HT1080 (cell line): ENCODE data around the gene METTL3. TPM values are rescaled to one million over a fixed set of nuclear protein-coding genes. Genes with fewer than 3 reads are reported as not detected.

ENCODE experiments used
- DNase-seq: peaks from one replicate; pipeline ENCODE4 v3.0.0-alpha.2; 2015; ENCODE audit warnings: low read depth
- total RNA-seq: library from RNA; depleted of rRNA; stranded (reverse); fragments of >200 nt; shearing (Covaris generic); gene quantifications from 2 replicates; pipeline ENCODE4 v1.2.3, GENCODE V29; 2014

METTL3 gene
- total RNA-seq, 1 experiment from 2014 or later: 96.6 TPM

DNA sequence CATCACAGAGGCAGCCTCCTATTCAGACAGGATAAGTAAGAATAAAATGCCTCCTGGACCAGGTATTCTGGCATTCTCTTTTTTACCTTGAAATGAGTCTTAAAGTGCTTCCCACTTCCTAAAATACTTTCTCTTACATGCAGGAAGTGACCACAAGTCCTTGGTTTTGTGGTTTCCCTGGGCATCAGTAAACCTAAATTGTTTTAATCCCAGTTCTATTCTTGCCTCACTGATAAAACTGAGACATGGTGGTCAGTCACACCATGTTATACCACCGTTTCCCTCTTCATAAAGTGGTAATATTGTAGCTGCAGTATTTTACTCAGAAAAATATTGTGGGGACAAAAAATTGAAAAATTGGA, 16.2 kb upstream of the METTL3 start:
- DNase-seq: no peak

DNA sequence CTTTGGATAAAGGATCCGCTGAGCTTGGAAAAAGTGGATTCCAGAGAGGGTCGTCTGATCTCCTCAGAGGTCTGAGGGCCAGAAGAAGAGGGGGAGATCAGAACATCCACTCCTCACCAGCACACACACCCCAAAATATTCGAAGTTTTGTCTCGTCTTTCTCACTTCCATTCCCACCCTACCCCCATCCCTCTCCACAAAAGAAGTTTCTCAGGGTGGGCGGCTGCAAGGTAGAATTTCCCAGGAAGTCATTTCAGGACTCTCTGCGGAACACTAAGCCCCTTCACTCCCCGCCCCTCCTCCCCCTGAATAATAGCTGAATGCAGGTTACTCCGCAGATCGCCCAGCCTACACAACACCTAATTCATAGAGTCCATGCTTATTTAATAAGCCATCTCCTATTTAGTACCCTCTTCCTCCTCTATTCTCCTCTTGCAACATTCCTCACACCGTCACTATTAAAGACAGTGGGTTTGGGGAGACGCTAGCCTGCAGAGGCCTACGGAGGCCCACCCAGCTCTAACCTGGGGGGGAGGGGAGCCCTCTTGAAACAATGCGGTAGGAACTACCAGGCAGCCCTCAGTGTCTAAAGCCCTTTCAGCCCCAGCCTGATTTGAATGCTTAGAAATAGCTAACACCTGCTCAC, 15.7 kb upstream of the METTL3 start:
- DNase-seq: no peak

DNA sequence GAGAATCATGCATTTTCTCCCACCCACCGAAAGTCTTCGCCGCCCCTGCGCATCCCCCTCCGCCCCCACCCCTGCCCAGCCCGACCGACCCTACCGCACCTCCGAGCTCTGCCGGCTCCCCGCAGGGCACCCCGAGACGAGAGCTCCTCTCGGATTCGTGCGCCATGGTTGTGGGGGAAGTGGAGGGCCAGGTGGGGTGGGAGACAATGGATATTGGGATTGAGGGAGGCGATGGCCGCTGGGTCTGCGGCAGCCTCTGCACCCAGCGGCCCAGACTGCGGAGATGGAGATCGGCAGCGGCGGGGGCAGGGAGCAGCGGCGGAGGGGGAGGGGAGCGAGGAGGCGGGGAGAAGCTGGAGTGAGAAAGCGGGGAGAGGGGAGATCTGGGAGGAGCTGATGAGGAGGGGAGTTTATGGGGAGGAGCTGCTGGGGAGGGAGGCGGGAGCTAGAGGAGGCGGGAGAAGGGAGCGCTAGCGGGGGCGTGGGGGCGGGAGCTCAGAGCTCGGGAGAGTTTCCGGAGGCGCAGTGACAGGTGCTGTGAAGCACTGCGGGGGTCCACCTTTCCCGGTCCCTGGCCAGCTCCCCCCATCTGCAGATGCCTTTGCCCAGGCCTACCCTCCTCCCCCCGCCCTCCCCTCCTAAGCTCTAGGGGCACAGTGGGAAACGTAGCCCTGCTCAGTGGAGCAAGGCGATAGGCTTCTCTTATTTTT, 15.0 kb upstream of the METTL3 start, which contains the start of gene SALL2:
SALL2 (minus strand) TSS at position 385 of the 710 bp plus-strand sequence; CDS start at position 166, 219 bp downstream.
- no peak for DNase-seq

DNA sequence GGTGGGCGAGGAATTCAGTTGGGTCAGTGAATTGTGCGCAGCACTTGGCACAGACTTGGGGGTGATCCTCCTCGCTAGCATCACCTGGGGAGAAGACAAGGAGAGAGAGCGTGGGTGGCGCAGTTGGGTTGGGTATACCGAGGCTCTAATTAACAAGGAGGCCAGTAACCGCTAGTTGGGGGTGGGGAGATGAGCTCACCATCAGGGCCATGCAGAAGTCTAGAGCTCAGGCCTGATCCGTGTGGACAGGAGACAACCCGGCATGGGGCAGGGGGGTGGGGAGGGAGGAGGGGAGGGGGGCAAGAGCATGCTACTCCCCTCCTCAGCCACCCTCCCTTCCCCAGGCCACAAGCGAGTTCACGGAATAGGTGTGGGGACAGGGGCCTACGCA, 14.4 kb upstream of the METTL3 start:
- no peak for DNase-seq

DNA sequence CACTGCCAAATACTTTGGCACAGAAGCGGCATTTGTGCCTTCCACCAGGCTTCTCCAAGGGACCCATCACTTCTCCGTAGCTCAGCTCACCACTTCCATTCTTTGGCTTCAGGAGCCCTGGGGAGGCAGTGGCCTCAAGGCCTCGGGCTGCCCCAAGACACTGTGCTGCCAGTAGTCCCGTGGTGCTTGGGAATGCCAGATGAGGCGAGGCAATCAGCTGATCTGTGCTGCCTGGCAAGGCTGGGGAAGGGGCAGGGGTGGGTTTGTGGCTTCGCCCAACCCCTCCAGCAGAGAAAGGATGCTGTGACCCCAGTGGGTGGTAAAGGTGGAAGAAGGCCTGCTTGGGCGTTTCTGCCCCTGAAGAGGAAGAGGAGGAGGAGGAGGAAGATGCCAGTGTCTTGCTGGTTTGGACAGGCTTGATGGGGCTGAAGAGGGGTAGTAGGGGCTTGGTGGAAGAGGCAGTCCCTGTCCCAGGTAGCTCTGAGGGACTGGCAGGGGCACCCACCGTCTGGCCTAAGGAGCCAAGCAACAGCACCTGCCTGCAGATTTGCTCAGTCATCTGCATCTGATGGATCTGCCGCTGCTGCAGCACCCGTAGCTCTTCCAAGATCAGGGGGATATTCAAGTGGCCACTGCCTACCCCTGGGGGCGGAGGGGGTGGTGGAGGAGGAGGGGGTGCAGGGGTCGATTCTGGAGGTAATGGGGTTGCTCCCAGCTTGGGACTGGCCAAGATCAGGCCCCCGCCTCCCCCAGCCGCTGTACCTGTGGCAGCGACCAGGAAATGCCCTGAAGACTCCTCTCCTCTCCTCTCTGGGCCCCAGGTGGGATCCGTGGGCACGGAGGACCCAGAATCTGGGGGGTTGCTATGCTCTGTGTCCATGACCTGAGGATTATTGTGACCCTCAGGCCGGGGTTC, 13.7 kb upstream of the METTL3 start:
- no peak for DNase-seq

DNA sequence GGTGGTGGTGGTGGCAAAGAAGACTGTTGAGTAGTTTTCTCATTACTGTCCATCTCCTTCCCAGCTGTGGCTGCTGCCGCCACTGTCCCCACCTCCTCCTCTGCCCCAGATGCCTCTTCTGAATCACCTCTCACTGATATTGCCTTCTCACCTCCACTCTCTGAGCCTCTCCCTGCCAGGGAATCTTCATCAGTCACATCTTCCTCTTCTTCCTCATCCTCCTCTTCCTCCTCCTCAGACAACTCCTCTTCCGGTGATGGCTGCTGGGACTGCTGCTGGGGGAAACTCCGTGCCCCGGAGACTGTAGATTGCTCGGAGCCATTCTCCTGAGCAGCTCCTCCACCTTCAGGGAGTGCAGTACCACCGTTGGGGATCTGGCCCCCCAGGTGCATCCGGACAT, 12.1 kb upstream of the METTL3 start:
- DNase-seq: no peak

DNA sequence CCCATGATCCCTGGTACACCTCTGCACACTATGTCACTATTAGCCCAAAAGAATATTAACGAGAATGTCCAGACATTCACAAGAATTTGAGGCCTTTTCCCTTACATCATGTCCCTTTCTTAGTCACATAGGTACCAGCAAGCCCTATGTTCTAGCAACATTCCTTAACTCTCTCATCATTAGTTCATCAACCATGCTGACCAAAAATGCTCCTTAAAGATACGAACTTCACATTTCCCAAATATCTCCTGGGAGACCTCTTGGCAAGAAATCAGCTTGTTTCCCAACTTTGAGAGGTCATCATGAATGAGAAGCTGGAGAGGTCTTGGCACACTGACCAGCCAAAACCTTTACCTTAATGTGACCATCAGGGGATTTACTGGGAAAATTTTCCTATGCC, 10.4 kb upstream of the METTL3 start:
- DNase-seq: no peak

DNA sequence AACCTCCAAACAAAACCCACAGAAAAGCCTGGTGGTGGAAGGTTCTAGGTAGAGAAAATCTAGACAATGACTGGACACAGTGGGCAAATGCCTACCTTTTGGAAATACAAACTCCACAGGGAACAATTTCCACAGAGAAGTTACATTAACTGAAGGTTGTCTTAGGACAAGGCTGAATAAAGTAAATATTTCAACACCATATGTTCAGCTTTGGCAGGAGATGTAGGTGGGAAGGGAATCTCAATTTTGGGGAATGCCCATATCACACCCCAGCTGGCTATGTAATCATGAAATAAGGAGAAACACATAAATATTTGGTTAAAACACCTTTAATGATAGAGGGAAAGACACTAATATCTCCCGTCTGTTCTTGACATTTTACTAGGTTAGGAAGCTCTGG, 9.6 kb upstream of the METTL3 start:
- no peak for DNase-seq

DNA sequence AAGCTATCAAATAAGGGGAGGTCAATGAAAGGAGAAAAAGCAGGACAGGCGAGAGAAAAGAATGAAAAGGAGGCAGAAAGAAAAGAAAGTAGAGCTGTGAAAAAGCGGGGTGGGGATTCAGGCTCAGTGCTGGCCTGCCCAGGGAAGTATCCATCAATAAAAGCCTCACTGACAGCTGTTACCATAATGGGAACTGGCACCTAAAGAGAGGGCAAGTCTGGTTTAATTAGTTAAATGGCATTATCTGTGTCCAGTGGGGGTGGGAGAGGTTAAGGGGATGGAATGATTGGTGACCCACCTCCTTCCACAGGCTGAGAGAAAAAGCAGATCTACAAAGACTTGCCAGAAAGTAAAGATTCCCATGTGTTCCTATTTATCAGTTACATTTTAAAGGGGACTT, 7.6 kb upstream of the METTL3 start:
- no peak for DNase-seq

DNA sequence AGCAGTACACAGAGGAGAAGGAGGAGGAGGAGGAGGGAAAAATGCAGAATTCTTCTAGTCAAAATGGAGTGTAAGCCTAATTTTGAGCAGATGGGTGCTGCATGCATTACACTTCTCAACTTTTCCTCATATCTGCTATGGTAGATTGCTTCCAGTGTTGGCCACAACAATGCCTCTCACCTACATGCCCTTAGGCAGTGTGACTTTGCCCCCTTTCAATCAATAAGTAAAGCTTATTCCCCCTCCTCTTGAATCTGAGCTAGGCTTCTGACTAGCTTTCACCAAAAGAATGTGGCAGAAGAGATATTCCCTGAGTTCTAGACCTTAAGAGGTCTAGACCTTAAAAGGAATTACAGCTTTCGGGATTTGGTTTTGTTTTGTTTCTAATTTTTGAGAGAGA, 3.2 kb upstream of the METTL3 start:
- no peak for DNase-seq

DNA sequence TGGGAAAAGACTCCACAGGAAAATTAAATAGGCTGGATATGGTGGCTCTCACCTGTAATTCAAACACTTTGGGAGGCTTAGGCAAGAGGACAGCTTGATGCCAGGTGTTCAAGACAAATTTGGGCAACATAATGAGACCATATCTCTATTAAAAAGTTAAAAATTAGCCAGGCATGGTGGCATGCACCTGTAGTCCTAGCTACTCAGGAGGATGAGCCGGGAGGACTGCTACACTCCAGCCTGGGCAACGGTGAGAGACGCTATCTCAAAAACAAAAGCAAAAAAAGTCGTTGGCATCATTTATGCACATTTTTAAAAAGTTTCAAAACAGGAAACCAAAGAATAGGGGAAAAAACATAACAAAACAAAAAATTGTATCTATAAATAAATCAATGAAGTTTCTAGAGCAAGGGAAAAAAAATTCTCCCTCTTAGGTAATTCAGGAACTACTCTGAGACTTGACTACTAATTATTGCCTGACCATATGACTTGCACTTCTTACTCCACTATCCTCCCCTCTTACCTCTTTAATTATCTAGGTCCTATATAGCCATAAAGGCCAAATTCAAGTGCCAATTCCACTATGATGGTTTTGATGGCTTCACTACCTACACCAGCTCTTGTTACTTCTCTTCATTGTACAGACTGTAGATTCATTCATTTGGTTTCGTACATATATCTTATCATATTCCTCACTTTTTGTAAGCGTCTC, 1.6 kb downstream of the METTL3 start:
- DNase-seq: no peak

DNA sequence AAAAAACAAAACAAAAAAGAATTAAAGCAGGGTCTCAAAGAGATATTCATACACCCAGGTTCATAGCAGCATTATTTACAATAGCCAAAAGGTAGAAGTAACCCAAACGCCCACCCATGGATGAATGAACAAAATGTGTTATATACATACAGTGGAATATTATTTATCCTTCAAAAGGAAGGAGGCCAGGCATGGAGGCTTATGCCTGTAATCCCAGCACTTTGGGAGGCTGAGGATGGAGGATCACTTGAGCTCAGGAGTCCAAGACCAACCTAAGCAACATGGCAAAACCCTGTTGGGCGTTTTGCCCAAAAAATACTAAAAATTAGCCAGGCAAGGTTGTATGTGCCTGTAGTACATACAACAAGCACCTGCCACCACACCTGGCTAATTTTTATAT, 4.6 kb downstream of the METTL3 start:
- no peak for DNase-seq

DNA sequence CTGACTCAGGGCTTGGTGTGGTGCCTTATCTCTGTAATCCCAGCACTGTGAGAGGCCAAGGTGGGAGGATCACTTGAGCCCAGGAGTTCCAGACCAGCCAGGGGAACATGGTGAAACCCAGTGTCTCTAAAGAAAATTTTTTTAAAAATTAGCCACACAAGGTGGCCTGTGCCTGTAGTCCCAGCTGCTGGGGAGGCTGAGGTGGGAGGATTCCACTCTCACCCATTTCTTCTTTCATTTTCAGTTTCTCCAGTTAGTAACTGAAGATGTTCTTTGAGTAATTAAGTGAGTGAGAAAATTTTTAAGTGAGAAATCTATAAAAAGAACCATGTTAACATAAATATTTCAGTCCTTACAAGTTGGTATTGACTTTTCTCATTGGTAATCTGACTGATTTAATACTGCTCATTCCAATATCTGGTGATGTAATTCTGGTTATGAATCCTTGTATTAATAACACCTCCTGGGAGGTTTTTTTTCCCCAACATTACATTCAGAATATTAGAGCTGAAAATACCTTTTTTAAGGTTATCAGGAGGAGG, 6.1 kb downstream of the METTL3 start:
- DNase-seq: no peak

DNA sequence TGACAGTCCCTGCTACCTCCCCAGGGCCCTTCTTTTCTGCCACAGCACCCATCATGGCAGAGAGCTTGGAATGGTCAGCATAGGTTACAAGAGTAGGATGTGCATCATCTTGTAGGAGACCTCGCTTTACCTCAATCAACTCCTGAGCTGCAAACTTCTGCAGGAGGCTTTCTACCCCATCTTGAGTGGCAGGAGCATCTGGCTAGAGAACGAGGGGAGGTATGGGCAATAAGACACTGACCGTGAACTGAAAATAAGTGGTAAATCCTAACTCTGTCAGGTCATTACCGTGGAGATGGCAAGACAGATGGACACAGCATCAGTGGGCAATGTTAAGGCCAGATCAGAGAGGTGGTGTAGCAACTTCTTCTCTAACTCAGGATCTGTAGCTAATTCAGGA, 7.8 kb downstream of the METTL3 start:
- no peak for DNase-seq

DNA sequence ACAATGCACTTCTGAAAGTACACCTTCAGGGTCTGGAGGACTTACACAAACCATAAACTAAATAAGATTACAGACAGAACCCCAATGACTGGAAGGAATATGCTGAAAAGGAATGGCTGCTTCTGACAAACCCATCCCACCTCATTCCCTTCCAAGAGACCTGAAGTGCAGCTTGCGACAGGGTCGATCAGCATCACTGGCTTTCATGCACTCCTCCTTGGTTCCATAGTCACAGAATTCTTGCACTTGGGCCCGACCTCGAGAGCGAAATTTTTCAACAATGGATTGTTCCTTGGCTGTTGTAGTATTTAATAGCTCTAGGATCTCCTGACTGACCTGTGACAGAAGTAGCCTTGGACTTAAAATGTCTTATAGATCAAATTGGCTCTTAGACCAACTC, 9.6 kb downstream of the METTL3 start:
- no peak for DNase-seq

DNA sequence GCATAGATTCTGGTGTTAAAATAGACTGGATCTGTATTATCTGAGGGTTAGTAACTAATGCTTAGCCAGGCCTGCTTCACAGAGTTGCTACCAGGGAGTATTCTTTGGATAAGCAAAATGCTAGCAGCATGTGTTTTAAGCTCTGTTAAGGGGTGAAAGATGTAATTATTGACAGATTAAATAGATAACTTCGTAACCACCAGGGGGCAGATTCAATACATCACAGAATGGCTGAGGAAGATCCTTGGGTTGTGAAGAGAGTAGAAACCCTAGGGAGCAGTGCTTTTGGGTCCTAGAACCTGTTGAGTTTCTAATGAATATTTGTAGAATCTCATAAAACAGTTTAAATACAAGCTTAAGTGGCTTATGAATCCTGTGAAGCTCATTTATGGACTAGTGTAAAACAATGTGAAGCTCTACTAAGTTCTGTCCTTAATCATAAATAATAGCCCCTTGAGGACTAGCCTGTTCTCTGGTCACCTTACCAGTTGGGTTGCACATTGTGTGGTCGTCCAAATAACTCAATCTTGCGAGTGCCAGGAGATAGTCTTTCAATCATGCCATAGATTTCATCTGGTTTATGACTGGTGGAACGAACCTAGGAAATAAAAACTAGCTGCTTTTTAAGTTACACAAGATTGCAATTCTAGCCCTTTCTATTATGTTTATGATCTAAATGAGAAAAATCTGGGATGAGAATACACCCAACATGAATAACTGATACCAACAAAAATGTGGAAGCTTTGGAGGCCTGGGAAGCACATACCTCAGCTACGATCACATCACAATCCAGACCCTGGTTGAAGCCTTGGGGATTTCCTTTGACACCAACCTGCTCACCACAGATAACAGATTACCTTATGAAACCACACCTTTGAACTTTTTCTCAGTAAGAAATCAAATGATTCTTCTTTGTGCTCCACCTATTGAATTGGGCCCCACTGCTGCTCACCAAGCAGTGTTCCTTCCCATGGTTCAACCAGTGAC, 12.3 kb downstream of the METTL3 start:
- DNase-seq: peak; percentile 26

DNA sequence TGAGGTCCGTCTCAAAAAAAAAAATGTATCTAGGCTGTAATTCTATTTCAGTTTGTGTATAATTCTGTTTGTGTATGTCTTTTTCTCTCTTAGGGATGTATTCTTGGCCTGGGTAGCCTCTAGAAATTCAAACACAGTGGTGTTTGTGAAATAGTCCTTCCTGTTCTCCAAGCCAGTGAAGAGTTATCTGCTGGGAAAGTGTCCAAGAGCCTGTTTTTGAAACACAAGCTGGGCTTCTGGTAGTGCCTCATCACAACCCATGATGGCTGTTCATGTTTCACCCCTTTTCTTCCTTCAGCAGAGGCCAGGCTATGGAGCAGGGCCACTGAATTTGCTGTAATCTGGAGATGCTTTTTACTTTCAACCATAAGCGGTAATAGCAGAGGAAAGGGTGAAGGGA, 14.7 kb downstream of the METTL3 start:
- DNase-seq: no peak

DNA sequence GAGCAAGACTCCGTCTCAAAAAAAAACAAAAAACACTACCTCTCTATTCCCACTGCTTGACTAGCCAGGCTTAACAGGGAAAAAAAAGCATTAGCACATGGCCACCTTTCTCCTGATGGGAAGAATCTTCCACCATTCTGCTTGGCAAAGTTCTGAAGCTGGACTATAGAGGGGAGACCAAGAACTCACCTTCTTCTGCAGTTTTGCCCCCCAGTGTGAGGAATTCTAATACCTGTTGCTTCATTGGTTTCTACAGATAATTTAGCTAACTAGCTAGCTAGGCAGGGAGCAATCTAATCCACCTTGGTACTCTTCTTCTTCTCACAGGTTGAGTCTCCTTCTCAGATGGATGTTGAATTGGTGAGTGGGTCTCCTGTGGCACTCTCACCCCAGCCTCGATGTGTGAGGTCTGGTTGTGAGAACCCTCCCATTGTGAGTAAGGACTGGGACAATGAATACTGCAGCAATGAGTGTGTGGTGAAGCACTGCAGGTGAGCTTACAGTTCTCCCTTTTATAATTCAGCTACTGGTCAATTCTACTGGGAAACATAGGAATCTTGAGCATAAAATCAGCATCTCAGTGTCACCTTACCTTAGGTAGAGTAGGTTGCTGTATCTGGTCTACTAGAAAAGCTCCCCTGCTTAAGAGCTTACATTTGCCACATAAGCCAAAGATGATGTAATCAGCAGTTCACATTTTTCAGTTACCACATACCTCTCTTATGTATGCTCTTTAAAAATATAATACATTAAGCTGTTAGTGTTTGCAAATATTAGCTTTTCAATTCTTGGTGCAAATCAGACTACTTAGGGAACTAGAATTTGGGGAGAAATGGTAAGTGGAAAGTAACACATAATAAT, 16.0 kb downstream of the METTL3 start:
- no peak for DNase-seq

DNA sequence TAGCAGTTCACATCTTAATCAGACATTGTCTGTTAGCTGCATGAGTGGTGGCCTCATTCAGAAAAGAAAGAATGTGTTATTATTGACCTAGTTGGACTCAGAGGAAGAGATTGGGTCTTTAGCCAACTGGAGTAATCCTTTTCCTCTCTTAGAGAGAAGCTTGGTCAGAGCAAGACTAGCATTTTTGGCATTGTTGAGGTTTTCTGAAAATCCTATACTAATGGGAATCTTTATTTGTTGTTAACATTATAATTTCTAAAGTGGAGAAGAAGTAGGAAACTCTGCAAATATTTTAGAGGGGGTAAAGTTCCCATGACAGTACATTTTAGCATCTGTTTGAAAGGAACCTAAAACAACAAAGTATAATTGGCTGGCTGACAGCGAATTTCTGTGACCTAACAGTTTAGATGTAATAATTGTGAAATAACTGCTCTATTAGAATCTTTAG, 24.5 kb downstream of the METTL3 start:
- no peak for DNase-seq
